Measurements from ENCODE around the gene CSHL1.
"Not testable (repeated sequence)": the region's sequence is repeated elsewhere in the genome, so short reads cannot be mapped to it uniquely, and the experiment has no call there.

The CSHL1 gene

DNA sequence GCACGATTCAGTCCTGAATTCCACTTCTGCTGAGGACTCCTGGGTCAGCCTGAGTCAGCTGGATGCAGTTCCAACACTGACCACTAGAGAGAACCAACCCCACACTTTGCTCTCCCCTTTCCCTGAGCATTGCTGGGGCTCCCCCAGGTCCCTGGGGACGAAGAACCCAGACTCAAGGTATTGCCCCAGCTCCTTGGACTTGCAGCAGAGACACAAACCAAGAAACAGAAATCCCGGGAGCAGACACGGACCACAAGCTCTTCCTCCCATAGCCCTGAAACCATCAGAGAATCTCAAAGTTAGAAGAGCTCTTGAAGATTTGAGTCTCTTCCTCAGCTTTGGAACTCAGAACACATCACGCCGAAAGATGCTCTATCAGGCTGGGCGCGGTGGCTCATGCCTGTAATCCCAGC is 8.3 kb upstream of the CSHL1 start:
- in situ Hi-C loops (cut with HindIII; ENCODE audit: low sequenced_read_pairs), result no loop called here

DNA sequence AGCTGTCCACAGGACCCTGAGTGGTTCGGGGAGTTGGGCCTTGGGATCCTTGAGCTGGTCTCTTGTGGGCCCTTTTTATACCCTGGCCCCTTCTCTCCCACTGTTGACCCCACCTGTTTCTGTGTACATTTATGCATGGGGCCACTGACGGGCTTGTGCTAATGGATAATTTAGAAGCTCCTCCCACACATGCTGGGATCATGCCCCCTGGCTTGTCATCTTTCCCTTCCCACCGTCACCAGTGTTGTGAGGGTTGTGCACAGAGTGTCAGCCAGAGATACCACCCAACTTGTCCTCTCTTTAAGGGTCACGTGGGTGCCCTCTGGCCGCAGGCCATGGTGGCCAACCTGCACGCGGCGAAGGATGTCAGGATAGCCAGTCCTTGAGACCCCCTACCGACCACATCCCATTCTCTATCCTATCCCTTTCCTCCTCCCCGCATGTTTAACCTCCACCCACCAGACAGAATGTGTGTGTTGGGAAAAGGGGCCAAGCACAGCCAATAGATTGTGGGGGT is 7.8 kb upstream of the CSHL1 start, which contains the start of gene GH1:
TSS of gene GH1 (minus strand) at position 51 of the 517 bp plus-strand sequence. CDS start 63 bp downstream, outside the sequence.
- in situ Hi-C loops (cut with HindIII; ENCODE audit: low sequenced_read_pairs), result not testable (repeated sequence)

DNA sequence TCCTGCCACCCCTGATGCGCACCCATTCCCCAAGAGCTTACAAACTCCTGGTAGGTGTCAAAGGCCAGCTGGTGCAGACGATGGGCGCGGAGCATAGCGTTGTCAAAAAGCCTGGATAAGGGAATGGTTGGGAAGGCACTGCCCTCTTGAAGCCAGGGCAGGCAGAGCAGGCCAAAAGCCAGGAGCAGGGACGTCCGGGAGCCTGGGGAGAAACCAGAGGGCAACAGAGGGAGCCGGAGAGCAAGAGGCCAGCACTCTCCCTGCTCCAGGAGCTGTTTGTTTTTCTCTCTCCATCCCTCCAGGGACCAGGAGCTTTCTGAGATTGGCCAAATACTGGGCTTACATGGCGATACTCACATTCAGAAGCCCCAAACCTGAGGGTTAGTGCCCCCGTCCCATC is 7.2 kb upstream of the CSHL1 start:
- in situ Hi-C loops (cut with HindIII; ENCODE audit: low sequenced_read_pairs), result no loop called here

DNA sequence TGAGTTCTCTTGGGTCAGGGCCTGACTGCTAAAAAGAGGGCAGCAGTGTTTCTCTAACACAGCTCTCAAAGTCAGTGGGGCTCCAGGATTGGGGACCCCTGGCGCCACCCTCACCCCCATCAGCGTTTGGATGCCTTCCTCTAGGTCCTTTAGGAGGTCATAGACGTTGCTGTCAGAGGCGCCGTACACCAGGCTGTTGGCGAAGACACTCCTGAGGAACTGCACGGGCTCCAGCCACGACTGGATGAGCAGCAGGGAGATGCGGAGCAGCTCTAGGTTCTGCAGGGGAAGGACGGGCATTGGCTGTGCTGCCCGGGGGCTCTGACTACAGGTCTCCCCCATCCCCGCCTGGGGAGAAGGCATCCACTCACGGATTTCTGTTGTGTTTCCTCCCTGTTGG is 6.6 kb upstream of the CSHL1 start:
- in situ Hi-C loops (cut with HindIII; ENCODE audit: low sequenced_read_pairs), result no loop called here

DNA sequence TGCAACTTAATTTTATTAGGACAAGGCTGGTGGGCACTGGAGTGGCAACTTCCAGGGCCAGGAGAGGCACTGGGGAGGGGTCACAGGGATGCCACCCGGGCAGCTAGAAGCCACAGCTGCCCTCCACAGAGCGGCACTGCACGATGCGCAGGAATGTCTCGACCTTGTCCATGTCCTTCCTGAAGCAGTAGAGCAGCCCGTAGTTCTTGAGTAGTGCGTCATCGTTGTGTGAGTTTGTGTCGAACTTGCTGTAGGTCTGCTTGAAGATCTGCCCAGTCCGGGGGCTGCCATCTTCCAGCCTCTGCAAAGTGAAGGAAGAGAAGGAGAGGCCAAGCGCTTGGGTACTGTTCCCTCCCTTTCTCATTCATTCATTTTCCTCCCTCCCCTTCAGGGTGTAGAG is 6.1 kb upstream of the CSHL1 start:
- in situ Hi-C loops (cut with HindIII; ENCODE audit: low sequenced_read_pairs), result not testable (repeated sequence)

DNA sequence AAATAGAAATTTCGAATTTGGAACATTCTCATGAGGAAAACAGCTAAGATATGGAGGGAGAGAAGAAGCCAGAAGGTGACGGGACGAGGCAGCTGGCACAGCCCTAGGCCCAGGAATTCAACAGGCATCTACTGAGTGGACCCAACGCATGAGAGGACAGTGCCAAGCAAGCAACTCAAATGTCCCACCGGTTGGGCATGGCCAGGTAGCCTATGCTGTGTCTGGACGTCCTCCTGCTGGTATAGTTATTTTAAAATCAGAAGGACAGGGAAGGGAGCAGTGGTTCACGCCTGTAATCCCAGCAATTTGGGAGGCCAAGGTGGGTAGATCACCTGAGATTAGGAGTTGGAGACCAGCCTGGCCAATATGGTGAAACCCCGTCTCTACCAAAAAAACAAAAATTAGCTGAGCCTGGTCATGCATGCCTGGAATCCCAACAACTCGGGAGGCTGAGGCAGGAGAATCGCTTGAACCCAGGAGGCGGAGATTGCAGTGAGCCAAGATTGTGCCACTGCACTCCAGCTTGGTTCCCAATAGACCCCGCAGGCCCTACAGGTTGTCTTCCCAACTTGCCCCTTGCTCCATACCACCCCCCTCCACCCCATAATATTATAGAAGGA is 5.6 kb upstream of the CSHL1 start:
- in situ Hi-C loops (cut with HindIII; ENCODE audit: low sequenced_read_pairs), result no loop called here

DNA sequence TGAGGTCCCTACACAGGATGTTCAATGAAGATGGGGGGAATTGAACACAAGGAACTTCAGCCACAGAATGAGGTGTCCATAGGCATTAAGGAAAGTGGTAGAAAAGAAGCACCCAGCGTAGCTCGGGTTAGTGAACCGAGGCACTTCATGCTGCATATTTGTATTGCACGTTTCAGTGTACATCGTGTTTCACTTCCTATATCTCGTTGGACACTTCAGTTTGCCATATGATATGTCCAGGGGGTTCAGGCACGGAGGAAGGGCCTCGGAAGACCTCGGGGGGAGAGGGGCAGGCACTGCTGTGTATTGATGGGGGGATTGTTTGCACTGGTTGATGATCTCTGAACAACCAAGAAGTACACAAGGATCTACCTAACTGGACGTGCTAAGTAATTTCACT is 4.7 kb upstream of the CSHL1 start:
- in situ Hi-C loops (cut with HindIII; ENCODE audit: low sequenced_read_pairs), result not testable (repeated sequence)

DNA sequence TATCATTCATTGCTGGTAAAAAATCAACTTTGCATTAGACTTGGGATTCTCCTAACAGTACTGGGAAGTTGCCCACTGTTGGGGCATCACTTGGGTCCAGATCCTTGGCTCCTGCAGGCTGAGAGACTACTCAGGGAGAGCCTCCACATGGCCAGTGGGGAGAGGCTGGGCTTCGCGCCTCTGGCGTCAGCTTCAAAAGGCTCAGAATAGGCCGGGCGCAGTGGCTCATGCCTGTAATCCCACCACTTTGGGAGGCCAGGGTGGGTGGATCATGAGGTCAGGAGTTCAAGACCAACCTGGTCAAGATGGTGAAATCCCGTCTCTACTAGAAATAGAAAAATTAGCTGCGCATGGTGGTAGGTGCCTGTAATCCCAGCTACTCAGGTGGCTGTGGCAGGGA is 3.4 kb upstream of the CSHL1 start:
- in situ Hi-C loops (cut with HindIII; ENCODE audit: low sequenced_read_pairs), result no loop called here

DNA sequence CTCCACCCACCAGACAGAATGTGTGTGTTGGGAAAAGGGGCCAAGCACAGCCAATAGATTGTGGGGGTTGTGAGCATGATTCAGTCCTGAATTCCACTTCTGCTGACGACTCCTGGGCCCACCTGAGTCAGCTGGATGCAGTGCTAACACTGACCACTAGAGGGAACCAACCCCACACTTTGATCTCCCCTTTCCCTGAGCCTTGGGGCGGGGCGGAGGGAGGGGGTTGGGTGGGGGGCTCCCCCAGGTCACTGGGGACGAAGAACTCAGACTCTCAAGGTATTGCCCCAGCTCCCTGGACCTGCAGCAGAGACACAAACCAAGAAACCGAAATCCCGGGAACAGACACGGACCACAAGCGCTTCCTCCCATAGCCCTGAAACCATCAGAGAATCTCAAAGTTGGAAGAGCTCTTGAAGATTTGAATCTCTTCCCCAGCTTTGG is 621 bp upstream of the CSHL1 start:
- in situ Hi-C loops (cut with HindIII; ENCODE audit: low sequenced_read_pairs), result no loop called here

DNA sequence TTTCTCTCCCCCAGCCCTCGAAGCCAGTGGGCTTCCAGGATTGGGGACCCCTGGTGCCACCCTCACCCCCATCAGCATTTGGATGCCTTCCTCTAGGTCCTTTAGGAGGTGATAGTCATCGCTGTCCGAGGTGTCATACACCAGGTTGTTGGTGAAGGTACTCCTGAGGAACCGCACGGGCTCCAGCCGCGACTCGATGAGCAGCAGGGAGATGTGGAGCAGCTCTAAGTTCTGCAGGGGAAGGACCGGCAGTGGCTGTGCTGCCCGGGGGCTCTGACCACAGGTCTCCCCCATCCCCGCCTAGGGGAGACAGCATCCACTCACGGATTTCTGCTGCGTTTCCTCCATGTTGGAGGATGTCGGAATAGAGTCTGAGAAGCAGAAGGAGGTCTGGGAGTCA is 962 bp downstream of the CSHL1 start:
- in situ Hi-C loops (cut with HindIII; ENCODE audit: low sequenced_read_pairs), result no loop called here

DNA sequence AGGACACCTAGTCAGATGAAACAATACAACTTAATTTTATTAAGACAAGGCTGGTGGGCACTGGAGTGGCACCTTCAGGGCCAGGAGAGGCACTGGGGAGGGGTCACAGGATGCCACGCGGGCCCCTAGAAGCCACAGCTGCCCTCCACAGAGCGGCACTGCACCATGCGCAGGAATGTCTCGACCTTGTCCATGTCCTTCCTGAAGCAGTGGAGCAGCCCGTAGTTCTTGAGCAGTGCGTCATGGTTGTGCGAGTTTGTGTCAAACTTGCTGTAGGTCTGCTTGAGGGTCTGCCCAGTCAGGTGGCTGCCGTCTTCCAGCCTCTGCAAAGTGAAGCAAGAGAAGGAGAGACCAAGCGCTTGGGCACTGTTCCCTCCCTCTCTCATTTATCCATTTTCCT is 1.5 kb downstream of the CSHL1 start:
- in situ Hi-C loops (cut with HindIII; ENCODE audit: low sequenced_read_pairs), result not testable (repeated sequence)

DNA sequence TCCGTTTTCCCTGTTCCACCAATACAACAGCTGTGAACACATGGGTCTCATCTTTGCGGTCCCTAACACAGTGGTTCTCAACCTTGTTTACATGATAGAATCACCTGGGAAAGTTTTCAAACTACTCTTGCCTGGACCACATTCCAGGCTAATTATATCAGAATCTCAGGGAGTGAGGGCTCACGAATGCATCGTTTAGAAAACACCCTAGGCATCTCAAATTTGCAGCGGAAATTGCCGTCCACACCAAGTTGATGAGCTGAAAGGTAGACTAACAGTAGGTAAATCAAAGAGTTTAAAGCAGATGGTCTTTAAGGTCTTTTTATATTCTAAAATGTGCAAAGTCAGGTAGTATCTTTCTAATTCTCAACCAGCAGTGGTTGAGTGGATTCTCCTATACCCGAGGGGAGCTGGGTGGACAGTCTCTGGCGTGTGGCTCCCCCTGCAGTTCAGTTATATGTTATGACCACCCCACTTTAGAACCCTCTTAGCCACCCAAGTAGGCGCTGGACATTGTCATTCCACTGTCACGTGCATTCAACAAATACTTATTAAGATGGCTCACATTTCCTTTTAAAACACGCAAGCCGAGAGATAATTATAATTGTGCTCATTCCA is 3.8 kb downstream of the CSHL1 start:
- in situ Hi-C loops (cut with HindIII; ENCODE audit: low sequenced_read_pairs), result not testable (repeated sequence)

DNA sequence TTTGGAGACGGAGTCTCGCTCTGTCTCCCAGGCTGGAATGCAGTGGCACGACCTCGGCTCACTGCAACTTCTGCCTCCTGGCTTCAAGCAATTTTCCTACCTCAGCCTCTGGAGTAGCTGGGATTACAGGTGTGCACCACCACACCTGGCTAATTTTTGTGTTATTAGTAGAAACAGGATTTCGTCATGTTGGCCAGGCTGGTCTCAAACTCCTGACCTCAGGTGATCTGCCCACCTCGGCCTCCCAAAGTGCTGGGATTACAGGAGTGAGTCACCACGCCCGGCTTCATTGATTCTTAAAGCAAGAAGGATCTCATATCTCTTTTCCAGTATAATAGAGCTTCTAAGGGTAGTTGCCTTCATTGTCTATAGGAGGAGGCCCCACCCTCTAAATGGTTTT is 6.3 kb downstream of the CSHL1 start:
- in situ Hi-C loops (cut with HindIII; ENCODE audit: low sequenced_read_pairs), result not testable (repeated sequence)

DNA sequence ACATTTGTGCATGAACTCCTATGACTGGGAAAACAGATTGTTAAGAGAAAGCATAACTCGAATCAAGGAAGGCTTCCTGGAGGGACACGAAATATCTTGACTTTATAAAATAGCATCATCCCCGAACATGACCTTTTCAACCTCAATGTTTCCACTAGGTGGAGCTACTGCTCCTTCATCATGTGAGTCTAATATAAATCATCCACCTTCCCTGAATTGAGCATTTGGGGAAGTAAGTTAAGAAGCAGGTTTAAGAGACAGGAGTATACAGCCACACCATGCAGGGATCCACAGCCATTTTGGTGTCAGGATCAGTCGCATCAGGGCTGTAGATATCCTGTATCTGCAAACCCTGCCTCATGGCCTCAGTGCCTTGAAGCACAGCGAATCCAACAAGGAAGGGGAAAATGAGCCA is 7.3 kb downstream of the CSHL1 start:
- in situ Hi-C loops (cut with HindIII; ENCODE audit: low sequenced_read_pairs), result not testable (repeated sequence)

DNA sequence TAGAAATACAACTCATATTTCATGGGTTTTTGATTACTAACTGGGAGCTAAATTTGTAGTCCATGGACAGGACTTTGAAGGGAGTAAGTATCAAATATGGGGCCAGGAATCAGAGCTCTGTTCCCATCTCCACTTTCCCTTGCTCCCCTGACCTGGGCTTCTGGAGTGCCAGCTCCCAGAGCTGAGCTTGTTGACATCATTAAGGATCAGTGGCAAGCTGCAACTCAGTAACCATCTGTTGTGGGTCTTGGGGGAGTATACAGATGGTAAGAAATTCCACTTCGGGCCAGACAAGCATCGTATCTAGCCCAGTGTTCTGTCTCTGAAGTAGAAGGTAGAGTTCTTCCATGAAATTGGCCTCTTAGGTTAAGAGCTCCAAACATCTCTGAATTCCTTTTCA is 9.1 kb downstream of the CSHL1 start:
- in situ Hi-C loops (cut with HindIII; ENCODE audit: low sequenced_read_pairs), result not testable (repeated sequence)

DNA sequence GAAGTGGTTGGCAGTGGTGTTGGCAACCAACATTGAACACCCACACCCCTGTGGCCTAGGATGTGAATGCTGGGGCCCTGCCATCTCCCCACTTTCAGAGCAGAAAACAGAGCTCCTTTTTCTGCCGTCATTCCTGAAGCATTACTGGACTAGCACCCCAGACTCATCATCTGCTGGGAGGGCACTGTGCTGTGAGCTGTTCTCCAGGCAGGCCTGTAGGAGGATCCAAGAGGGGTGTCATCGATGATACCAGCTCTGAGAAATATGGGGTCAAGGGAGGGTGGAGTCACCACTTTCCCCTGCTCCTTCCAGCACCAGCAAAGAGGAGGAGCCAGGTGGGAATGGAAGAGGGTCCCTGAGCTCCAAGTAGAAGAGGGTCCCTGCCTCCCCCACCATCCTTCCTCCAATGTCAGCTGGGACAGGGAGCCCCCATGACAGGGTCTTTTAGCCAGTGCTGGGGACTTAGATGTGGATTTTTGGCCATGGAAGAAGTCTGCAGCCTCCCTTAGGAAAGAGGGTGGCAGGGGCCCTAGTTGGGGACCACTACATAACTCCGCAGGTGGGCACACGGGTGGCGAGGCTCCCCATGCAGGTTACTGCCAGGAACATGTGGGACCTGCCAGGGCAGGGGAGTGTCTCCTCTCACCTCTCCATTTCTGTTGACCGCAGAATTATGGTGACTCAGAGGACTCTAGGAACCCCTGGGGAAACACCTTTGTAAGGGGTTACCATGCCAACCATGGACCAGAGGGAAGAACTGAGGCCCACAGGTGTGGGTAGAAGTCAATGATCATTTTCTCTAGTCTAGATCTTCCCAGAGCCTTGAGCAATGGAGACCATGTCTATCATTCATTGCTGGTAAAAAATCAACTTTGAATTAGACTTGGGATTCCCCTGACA is 11.9 kb downstream of the CSHL1 start:
- in situ Hi-C loops (cut with HindIII; ENCODE audit: low sequenced_read_pairs), result not testable (repeated sequence)

DNA sequence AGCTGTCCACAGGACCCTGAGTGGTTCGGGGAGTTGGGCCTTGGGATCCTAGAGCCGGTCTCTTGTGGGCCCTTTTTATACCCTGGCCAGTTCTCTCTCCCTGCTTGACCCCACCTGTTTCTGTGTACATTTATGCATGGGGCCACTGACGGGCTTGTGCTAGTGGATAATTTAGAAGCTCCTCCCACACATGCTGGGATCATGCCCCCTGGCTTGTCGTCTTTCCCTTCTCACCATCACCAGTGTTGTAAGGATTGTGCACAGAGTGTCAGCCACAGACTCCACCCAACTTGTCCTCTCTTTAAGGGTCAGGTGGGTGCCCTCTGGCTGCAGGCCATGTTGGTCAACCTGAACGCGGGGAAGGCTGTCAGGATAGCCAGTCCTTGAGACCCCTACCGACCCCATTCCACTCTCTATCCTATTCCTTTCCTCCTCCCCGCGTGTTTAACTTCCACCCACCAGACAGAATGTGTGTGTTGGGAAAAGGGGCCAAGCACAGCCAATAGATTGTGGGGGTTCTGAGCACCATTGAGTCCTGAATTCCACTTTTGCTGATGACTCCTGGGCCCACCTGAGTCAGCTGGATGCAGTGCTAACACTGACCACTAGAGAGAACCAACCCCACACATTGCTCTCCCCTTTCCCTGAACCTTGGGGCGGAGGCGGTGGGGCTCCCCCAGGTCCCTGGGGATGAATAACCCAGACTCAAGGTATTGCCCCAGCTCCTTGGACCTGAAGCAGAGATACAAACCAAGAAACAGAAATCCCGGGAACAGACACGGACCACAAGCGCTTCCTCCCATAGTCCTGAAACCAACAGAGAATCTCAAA is 14.3 kb downstream of the CSHL1 start, which contains the start of gene CSH1:
TSS of gene CSH1 (minus strand) at position 51 of the 831 bp plus-strand sequence. CDS start 63 bp downstream, outside the sequence.
- in situ Hi-C loops (cut with HindIII; ENCODE audit: low sequenced_read_pairs), result not testable (repeated sequence)

DNA sequence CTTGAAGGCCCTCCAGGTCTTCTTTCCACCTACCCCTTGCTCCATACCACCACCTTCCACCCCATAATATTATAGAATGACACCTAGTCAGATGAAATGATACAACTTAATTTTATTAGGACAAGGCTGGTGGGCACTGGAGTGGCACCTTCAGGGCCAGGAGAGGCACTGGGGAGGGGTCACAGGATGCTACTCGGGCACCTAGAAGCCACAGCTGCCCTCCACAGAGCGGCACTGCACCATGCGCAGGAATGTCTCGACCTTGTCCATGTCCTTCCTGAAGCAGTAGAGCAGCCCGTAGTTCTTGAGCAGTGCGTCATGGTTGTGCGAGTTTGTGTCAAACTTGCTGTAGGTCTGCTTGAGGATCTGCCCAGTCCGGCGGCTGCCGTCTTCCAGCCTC is 16.2 kb downstream of the CSHL1 start:
- in situ Hi-C loops (cut with HindIII; ENCODE audit: low sequenced_read_pairs), result not testable (repeated sequence)

DNA sequence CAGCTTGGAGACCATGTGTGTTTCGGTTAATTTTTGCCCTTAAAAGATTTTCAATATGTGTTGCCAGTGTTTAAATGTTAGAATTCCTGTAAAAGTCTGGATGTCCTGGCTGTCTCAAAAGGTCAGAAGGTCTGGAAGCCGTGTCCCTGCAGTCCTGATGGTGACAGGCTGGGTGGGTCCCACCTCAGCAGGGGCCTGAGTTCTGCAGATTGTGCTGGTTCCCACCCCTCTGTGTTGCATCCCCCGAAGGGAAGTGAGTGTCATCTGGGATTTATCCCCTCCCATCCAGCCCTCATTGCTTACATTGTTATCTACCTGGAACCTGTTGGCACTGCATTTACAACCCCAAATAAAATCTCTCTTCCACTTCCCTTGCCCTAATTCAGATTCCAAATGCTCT is 17.0 kb downstream of the CSHL1 start:
- in situ Hi-C loops (cut with HindIII; ENCODE audit: low sequenced_read_pairs), result not testable (repeated sequence)

DNA sequence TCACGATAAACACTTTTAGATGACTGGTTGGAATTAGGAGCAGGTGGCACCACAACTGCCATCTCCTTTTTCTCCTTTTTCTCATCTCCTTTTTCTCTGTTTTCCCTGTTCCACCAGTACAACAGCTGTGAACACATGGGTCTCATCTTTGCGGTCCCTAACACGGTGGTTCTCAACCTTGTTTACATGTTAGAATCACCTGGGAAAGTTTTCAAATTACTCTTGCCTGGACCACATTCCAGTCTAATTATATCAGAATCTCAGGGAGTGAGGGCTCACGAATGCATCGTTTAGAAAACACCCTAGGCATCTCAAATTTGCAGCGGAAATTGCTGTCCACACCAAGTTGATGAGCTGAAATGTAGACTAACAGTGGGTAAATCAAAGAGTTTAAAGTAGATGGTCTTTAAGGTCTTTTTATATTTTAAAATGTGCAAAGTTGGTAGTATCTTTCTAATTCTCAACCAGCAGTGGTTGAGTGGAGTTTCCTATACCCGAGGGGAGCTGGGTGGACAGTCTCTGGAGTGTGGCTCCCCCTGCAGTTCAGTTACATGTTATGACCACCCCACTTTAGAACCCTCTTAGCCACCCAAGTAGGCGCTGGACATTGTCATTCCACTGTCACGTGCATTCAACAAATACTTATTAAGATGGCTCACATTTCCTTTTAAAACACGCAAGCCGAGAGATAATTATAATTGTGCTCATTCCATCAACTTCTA is 18.6 kb downstream of the CSHL1 start:
- in situ Hi-C loops (cut with HindIII; ENCODE audit: low sequenced_read_pairs), result not testable (repeated sequence)

Data from endothelial cell of hepatic sinusoid (primary cell).